HUES48 (cell line): ENCODE data around the gene SCG3.

Source experiments
- H3K27ac ChIP-seq: one replicate; pipeline ENCODE4 v1.7.0; 2013; ENCODE audit warnings: low read depth, low read length, inconsistent platforms
- H3K27me3 ChIP-seq: 2 replicates; pipeline ENCODE4 v1.6.1; 2013; ENCODE audit warnings: mild to moderate bottlenecking, low read length; ENCODE audit not compliant: control insufficient read depth, insufficient read depth
- H3K36me3 ChIP-seq: 2 replicates; pipeline ENCODE4 v1.6.1; 2013; ENCODE audit warnings: low read length; ENCODE audit not compliant: control insufficient read depth, insufficient read depth
- H3K4me1 ChIP-seq: 2 replicates; pipeline ENCODE4 v1.6.1; 2013; ENCODE audit warnings: mild to moderate bottlenecking, low read length; ENCODE audit not compliant: control insufficient read depth, insufficient read depth
- H3K4me3 ChIP-seq: 2 replicates; pipeline ENCODE4 v1.5.1; 2013; ENCODE audit warnings: mild to moderate bottlenecking, low read depth, low read length
- H3K9ac ChIP-seq: 2 replicates; pipeline ENCODE4 v1.6.1; 2013; ENCODE audit warnings: mild to moderate bottlenecking, low read depth, low read length, moderate library complexity
- H3K9me3 ChIP-seq: 2 replicates; pipeline ENCODE4 v1.6.1; 2013; ENCODE audit warnings: low read length; ENCODE audit not compliant: control insufficient read depth, insufficient read depth

The SCG3 gene

GRCh38 chr15:51759557-51760070, 78.3 kb downstream of the SCG3 start:
- H3K27ac ChIP-seq: no peak overlapping the region
- H3K27me3 ChIP-seq: 0 out of 2 replicates have a peak, but pooled peaks cover 1% of the 10 kb centered on the region
- H3K36me3 ChIP-seq: no peaks in the 10 kb centered on the region
- 0 out of 2 replicates have a peak, but pooled peaks cover 3% of the 10 kb centered on the region for H3K4me1 ChIP-seq
- no peaks in the 10 kb centered on the region for H3K9me3 ChIP-seq
- no peak overlapping the region for H3K4me3 ChIP-seq
- no peak overlapping the region for H3K9ac ChIP-seq

- Histone ChIP-seq H3K27ac (no peak overlapping the region), H3K9ac (no peak overlapping the region), H3K4me1 (0 out of 2 replicates have a peak, but pooled peaks cover 3% of the 10 kb centered on the region), H3K9me3 (no peaks in the 10 kb centered on the region), H3K36me3 (no peaks in the 10 kb centered on the region), H3K4me3 (no peak overlapping the region), H3K27me3 (no peaks in the 10 kb centered on the region)
Observed at GRCh38 chr15:51760805-51761204, 79.5 kb downstream of the SCG3 start.

- Histone ChIP-seq H3K9me3 (no peaks in the 10 kb centered on the region), H3K9ac (no peak overlapping the region), H3K36me3 (no peaks in the 10 kb centered on the region), H3K27ac (no peak overlapping the region), H3K27me3 (no peaks in the 10 kb centered on the region), H3K4me3 (no peak overlapping the region), H3K4me1 (no peaks in the 10 kb centered on the region)
Observed at GRCh38 chr15:51765751-51766150, 84.4 kb downstream of the SCG3 start.

- no peak overlapping the region for H3K27ac ChIP-seq
- H3K4me1 ChIP-seq: no peaks in the 10 kb centered on the region
- H3K36me3 ChIP-seq: no peaks in the 10 kb centered on the region
- H3K4me3 ChIP-seq: no peak overlapping the region
- H3K9ac ChIP-seq: no peak overlapping the region
- no peaks in the 10 kb centered on the region for H3K9me3 ChIP-seq
- no peaks in the 10 kb centered on the region for H3K27me3 ChIP-seq
Observed at GRCh38 chr15:51766341-51766740, 85.0 kb downstream of the SCG3 start.

- H3K4me3 ChIP-seq: no peak overlapping the region
- no peaks in the 10 kb centered on the region for H3K4me1 ChIP-seq
- no peaks in the 10 kb centered on the region for H3K9me3 ChIP-seq
- no peaks in the 10 kb centered on the region for H3K36me3 ChIP-seq
- no peak overlapping the region for H3K9ac ChIP-seq
- H3K27ac ChIP-seq: no peak overlapping the region
- H3K27me3 ChIP-seq: no peaks in the 10 kb centered on the region
Observed at GRCh38 chr15:51768018-51768417, 86.7 kb downstream of the SCG3 start.
